Measurements from ENCODE around the gene GABRG3. TPM values are rescaled to one million over a fixed set of nuclear protein-coding genes. Genes with fewer than 3 reads are reported as not detected.

GABRG3 gene
- total and polyA plus RNA-seq, 9 of the 15 experiments (the other 6 are each of a cell fraction or from before 2014, with no cell fraction given), result 4.0 to 15.1 (median 11.2) TPM

- no peak for TF ChIP-seq FOS (IDR thresholded peaks at IDR 0.05; ENCODE audit: extremely low read depth, insufficient read length)
- TF ChIP-seq CEBPZ (IDR thresholded peaks at IDR 0.05; ENCODE audit: borderline replicate concordance, low read depth, low read length), result no peak
- no peak for TF ChIP-seq FOXJ3 (CRISPR knock-in tag; IDR thresholded peaks at IDR 0.05)
- TF ChIP-seq PHF8 (IDR thresholded peaks at IDR 0.05; ENCODE audit: borderline replicate concordance, low read length), result no peak
- no peak for TF ChIP-seq MCM7 (IDR thresholded peaks at IDR 0.05)
- no peak for TF ChIP-seq JUND (IDR thresholded peaks at IDR 0.05; ENCODE audit: borderline replicate concordance, low read depth, low read length)
- no peak for TF ChIP-seq JUND (tag; IDR thresholded peaks at IDR 0.05; ENCODE audit: borderline replicate concordance, low read depth, low read length)
- TF ChIP-seq RBM25 (IDR thresholded peaks at IDR 0.05; ENCODE audit: low read depth, low read length, severe bottlenecking), result no peak
- no peak for TF ChIP-seq ETV6 (IDR thresholded peaks at IDR 0.05; ENCODE audit: borderline replicate concordance in 1 of 2, low read depth in 2 of 2, low read length in 1 of 2)
- TF ChIP-seq ETV6 (CRISPR knock-in tag; IDR thresholded peaks at IDR 0.05; ENCODE audit: borderline replicate concordance), result no peak
These were observed 278.8 kb downstream of the GABRG3 start (continued) for GRCh38 chr15:27249760-27250109.

Measured in K562 (cell line).